Upper lobe of left lung (tissue), 4 donors: ENCODE measurements around the gene ITGA8.

Source experiments
- CTCF ChIP-seq, 6 experiments: fragments of 450-650 bp in 4 of 6; fragments of 200-600 bp in 2 of 6; sonication (generic) in 2 of 6; IDR thresholded peaks; one replicate each; pipeline ENCODE4 v1.5.1; 2016 to 2019; ENCODE audit warnings: antibody characterized with exemption in 6 of 6
- EP300 ChIP-seq, 4 donors: sonication (generic); formaldehyde crosslinking; IDR thresholded peaks; one replicate each; pipeline ENCODE4 v1.5.1; 2017; ENCODE audit warnings: antibody characterized with exemption in 4 of 4, control low read depth in 2 of 4
- POLR2A ChIP-seq, 4 donors: fragments of 450-650 bp; IDR thresholded peaks; one replicate each; pipeline ENCODE4 v1.5.1; 2016 to 2017; ENCODE audit warnings: antibody characterized with exemption in 4 of 4, mild to moderate bottlenecking in 2 of 4
- POLR2AphosphoS5 ChIP-seq, 2 donors: sonication (generic); formaldehyde crosslinking; IDR thresholded peaks; one replicate each; pipeline ENCODE4 v1.5.1; 2017; ENCODE audit warnings: antibody characterized with exemption in 2 of 2

GRCh38 chr10:15620337-15620736 lies 99.4 kb downstream of the ITGA8 start:
- TF ChIP-seq POLR2AphosphoS5 (IDR thresholded peaks at IDR 0.05): no peak
- no peak for TF ChIP-seq CTCF (IDR thresholded peaks at IDR 0.05)
- TF ChIP-seq POLR2A (IDR thresholded peaks at IDR 0.05): no peak
- TF ChIP-seq EP300 (IDR thresholded peaks at IDR 0.05): no peak
